ENCODE results near the gene DISP2.

The DISP2 gene

DNA sequence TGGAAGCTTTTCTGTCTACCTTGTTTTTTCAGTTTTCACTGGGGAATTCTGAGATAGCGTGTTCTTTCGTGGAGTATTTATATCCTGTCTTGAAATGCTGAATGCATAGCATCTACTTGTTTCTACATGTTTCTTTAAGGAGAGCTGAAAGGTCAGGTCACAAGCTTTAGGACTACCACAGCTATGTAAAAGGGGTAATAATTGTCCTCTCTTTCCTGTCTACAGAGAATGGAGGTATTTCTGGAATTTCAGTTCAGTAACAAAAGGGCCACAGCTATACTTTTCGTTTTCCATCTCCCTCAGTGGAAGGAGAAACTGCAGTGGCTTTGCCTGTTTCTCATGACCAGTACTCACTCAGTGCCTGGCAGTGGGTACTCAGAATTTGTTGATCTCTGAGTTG, 29.8 kb upstream of the DISP2 start:
- in situ Hi-C loops (cut with HindIII; ENCODE audit: low sequenced_read_pairs): no loop called here
- peak; percentile 46 for DNase-seq (ENCODE audit: low read depth, low spot score)
- TF ChIP-seq, protein P1, sequence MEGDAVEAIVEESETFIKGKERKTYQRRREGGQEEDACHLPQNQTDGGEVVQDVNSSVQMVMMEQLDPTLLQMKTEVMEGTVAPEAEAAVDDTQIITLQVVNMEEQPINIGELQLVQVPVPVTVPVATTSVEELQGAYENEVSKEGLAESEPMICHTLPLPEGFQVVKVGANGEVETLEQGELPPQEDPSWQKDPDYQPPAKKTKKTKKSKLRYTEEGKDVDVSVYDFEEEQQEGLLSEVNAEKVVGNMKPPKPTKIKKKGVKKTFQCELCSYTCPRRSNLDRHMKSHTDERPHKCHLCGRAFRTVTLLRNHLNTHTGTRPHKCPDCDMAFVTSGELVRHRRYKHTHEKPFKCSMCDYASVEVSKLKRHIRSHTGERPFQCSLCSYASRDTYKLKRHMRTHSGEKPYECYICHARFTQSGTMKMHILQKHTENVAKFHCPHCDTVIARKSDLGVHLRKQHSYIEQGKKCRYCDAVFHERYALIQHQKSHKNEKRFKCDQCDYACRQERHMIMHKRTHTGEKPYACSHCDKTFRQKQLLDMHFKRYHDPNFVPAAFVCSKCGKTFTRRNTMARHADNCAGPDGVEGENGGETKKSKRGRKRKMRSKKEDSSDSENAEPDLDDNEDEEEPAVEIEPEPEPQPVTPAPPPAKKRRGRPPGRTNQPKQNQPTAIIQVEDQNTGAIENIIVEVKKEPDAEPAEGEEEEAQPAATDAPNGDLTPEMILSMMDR (IDR thresholded peaks at IDR 0.05; ENCODE audit: low read depth, low read length): no peak
- no peak overlapping the region for H3K4me3 ChIP-seq (ENCODE audit: low read depth, low read length)

DNA sequence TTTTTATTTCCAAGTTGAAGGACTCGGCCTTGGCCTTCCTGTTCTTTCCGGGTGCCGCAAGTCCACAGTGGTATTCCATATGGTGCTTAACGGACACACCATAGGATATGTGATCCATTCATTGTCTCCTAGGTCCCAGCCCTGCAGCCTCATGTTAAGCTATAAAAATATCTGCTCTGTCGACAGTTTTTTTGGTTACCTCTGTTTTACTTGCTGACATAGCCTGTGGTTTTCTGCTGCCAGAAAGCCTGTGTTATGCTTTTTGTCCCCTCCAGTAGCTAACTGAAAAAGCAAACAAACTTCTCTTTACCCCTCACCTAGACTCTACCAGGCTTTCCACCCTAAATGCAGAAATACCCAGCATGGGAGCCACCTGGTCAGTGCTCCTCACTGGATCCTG, 29.3 kb upstream of the DISP2 start:
- DNase-seq (ENCODE audit: low read depth, low spot score): no peak
- no peak overlapping the region for H3K4me3 ChIP-seq (ENCODE audit: low read depth, low read length)
- TF ChIP-seq, protein P1 (IDR thresholded peaks at IDR 0.05; ENCODE audit: low read depth, low read length): no peak
- in situ Hi-C loops (cut with HindIII; ENCODE audit: low sequenced_read_pairs): no loop called here

DNA sequence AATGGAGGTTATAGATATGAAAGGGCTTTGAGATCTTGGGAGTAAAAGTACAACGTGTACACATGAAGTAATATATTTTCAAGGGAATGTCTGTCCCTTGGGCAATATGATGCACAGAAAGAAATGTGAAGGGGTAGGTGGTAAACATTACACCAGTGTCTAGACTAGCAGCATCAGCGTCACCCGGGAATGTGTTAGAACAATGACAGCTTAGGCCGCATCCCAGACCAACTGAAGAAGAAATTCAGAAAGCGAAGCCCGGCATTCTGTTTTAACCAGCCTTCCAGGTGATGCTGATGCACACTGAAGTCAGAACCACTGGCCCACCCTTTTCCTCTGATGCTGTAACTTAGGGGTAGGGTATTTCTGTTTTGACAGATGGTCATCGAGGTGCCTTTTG, 28.2 kb upstream of the DISP2 start:
- in situ Hi-C loops (cut with HindIII; ENCODE audit: low sequenced_read_pairs): no loop called here
- DNase-seq (ENCODE audit: low read depth, low spot score): no peak
- TF ChIP-seq, protein P1 (IDR thresholded peaks at IDR 0.05; ENCODE audit: low read depth, low read length): no peak
- H3K4me3 ChIP-seq (ENCODE audit: low read depth, low read length): no peak overlapping the region

DNA sequence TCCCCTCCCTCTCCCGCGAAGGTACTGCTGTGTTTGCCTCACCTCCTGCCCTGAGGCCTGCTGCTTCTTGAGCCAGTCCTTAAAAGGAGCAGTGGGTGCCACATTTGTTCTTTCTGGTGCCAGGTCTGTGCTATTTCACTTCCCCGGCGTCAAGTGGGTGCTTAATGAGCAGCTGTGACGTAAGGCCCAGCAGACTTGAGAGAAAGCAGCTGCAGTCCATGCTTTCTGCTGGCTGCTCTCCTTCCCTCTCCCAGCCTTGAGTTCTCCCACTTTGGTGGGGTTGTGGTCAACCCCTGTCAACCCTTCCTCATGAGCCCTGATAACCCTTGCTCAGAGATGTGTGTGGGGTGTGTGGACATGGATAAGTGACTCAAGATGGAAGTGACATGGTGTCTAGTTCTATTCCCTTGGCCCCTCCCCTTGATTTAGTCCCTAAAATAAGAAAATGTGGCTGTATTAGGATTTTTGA, 27.6 kb upstream of the DISP2 start:
- no peak overlapping the region for H3K4me3 ChIP-seq (ENCODE audit: low read depth, low read length)
- in situ Hi-C loops (cut with HindIII; ENCODE audit: low sequenced_read_pairs): no loop called here
- no peak for DNase-seq (ENCODE audit: low read depth, low spot score)
- TF ChIP-seq, protein P1 (IDR thresholded peaks at IDR 0.05; ENCODE audit: low read depth, low read length): no peak

DNA sequence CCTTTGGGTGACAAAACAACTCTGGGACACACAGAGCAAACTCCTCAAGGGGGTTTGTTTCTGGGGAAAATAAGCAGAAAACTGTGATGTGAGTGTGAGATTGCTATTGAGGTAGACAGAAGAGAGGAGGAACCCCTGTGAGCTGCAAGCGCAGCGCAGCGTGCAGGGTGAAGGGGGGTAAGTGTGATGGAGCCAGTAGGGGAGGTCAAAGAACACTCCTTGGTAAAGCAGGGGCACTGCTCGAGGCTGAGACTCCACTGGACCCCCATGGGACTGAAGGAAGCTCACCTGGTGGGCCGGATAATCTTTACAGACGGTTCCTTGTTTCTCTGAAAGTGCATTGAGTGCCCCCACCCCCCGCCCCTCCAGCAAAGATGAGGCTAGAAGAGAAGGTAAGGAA, 27.0 kb upstream of the DISP2 start:
- no peak for DNase-seq (ENCODE audit: low read depth, low spot score)
- no peak overlapping the region for H3K4me3 ChIP-seq (ENCODE audit: low read depth, low read length)
- TF ChIP-seq, protein P1 (IDR thresholded peaks at IDR 0.05; ENCODE audit: low read depth, low read length): no peak
- in situ Hi-C loops (cut with HindIII; ENCODE audit: low sequenced_read_pairs): no loop called here

DNA sequence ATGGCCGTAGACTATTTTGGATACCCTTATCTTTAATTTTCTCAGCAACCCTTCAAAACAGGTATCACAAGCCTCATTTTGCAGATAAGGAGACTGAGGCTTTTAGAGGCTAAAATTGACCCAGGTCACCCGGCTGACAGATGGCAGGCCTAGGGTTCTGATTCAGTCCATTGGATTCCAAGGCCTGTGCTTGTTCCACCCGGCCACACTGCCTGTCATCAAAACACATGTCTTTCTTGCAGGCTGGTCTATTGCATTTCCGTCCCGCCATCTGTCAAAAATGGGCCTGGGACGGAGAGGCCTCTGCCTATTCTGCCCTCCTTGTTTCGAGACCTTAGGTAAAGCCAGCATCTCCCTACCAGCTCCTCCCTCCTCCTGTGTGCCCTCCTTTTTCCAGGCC, 26.4 kb upstream of the DISP2 start:
- TF ChIP-seq, protein P1 (IDR thresholded peaks at IDR 0.05; ENCODE audit: low read depth, low read length): no peak
- DNase-seq (ENCODE audit: low read depth, low spot score): no peak
- H3K4me3 ChIP-seq (ENCODE audit: low read depth, low read length): no peak overlapping the region
- in situ Hi-C loops (cut with HindIII; ENCODE audit: low sequenced_read_pairs): no loop called here
